Neural progenitor cell (in vitro differentiated cells): ENCODE measurements around the gene TFF2. TPM values are rescaled to one million over a fixed set of nuclear protein-coding genes. Genes with fewer than 3 reads are reported as not detected.
A peak's percentile ranks its signal among the peaks of the same experiment; 100 is the strongest.

Experiments
- DNase-seq: peaks from one replicate; pipeline ENCODE4 v3.0.0-alpha.2; 2016; ENCODE audit warnings: low spot score
- H2AFZ ChIP-seq: fragments of 200-600 bp; sonication (generic); replicated peaks from 2 replicates; pipeline ENCODE4 v1.6.1; 2016; ENCODE audit warnings: antibody characterized with exemption
- H3F3A ChIP-seq: fragments of 200-600 bp; sonication (generic); 2 replicates; pipeline ENCODE4 v1.6.1; 2016; ENCODE audit warnings: antibody characterized with exemption, low read depth
- H3K27ac ChIP-seq: fragments of 200-600 bp; sonication (generic); 2 replicates; pipeline ENCODE4 v1.5.1; 2016; ENCODE audit warnings: mild to moderate bottlenecking
- H3K27me3 ChIP-seq: fragments of 200-600 bp; sonication (generic); 2 replicates; pipeline ENCODE4 v1.6.1; 2016; ENCODE audit warnings: mild to moderate bottlenecking, moderate library complexity
- H3K36me3 ChIP-seq: fragments of 200-600 bp; sonication (generic); 2 replicates; pipeline ENCODE4 v1.5.1; 2016
- H3K4me1 ChIP-seq: fragments of 200-600 bp; sonication (generic); 2 replicates; pipeline ENCODE4 v1.6.1; 2016; ENCODE audit warnings: mixed run types
- H3K4me2 ChIP-seq: fragments of 200-600 bp; sonication (generic); 2 replicates; pipeline ENCODE4 v1.6.1; 2016
- H3K4me3 ChIP-seq: fragments of 200-600 bp; sonication (generic); 2 replicates; pipeline ENCODE4 v1.5.1; 2016
- H3K79me2 ChIP-seq: fragments of 200-600 bp; sonication (generic); 2 replicates; pipeline ENCODE4 v1.6.1; 2016; ENCODE audit warnings: low read depth
- H3K9ac ChIP-seq: fragments of 200-600 bp; sonication (generic); 2 replicates; pipeline ENCODE4 v1.6.1; 2016
- H3K9me3 ChIP-seq: fragments of 200-600 bp; sonication (generic); 2 replicates; pipeline ENCODE4 v1.5.1; 2016; ENCODE audit warnings: low read depth
- H4K20me1 ChIP-seq: fragments of 200-600 bp; sonication (generic); 2 replicates; pipeline ENCODE4 v1.6.1; 2016; ENCODE audit warnings: low read depth
- H3K27ac Mint-ChIP-seq: 3 replicates; pipeline ENCODE4 v1.8.0; 2021; ENCODE audit warnings: mixed read lengths
- H3K27me3 Mint-ChIP-seq: 2 replicates; pipeline ENCODE4 v1.8.0; 2022; ENCODE audit warnings: low read depth, mild to moderate bottlenecking, inconsistent platforms, moderate library complexity, mixed read lengths; ENCODE audit not compliant: insufficient read depth
- H3K36me3 Mint-ChIP-seq: 3 replicates; pipeline ENCODE4 v1.8.0; 2021; ENCODE audit warnings: mixed read lengths
- H3K4me1 Mint-ChIP-seq: 3 replicates; pipeline ENCODE4 v1.8.0; 2021; ENCODE audit warnings: mixed read lengths
- H3K4me3 Mint-ChIP-seq: 3 replicates; pipeline ENCODE4 v1.8.0; 2021; ENCODE audit warnings: mild to moderate bottlenecking, moderate library complexity, mixed read lengths
- H3K9me3 Mint-ChIP-seq: 3 replicates; pipeline ENCODE4 v1.8.0; 2020; ENCODE audit warnings: mixed read lengths
- CTCF ChIP-seq: fragments of 200-600 bp; sonication (generic); IDR thresholded peaks from 2 replicates; pipeline ENCODE4 v1.5.1; 2017; ENCODE audit warnings: antibody characterized with exemption, mild to moderate bottlenecking
- EZH2 ChIP-seq: fragments of 200-600 bp; sonication (generic); IDR thresholded peaks from 2 replicates; pipeline ENCODE4 v1.6.1; 2017; ENCODE audit warnings: antibody characterized with exemption, mild to moderate bottlenecking, moderate library complexity
- EZH2phosphoT487 ChIP-seq: fragments of 200-600 bp; sonication (generic); IDR thresholded peaks from 2 replicates; pipeline ENCODE4 v1.6.1; 2017; ENCODE audit warnings: antibody characterized with exemption
- total RNA-seq: library from RNA; depleted of rRNA; stranded (reverse); fragments of >200 nt; gene quantifications from 2 replicates; pipeline ENCODE4 v1.2.3, GENCODE V29; 2015; ENCODE audit warnings: low replicate concordance

Gene TFF2
- total RNA-seq, 1 donor from 2014 or later: not detected

GRCh38 chr21:42314616-42315295 is 36.0 kb downstream of the TFF2 start:
- TF ChIP-seq CTCF: no peak
- Mint-ChIP-seq H3K27me3 (peaks cover 7% of the 10 kb centered on the region), H3K4me3 (no peak overlapping the region), H3K27ac (no peak overlapping the region), H3K9me3 (no peaks in the 10 kb centered on the region), H3K36me3 (no peaks in the 10 kb centered on the region), H3K4me1 (peaks cover 54% of the 10 kb centered on the region)
- H3K9me3 ChIP-seq: no peaks in the 10 kb centered on the region
- no peak overlapping the region for H3K9ac ChIP-seq
- peak overlapping the region; percentile 6 for H3K4me2 ChIP-seq
- H3K4me1 ChIP-seq: peaks cover 44% of the 10 kb centered on the region
- H4K20me1 ChIP-seq: no peaks in the 10 kb centered on the region
- H3K36me3 ChIP-seq: no peaks in the 10 kb centered on the region
- H2AFZ ChIP-seq: no peak overlapping the region
- no peak for DNase-seq
- H3K27ac ChIP-seq: no peak overlapping the region
- peaks cover 6% of the 10 kb centered on the region for H3K27me3 ChIP-seq
- H3K4me3 ChIP-seq: no peak overlapping the region
- H3F3A ChIP-seq: peaks cover 15% of the 10 kb centered on the region
- H3K79me2 ChIP-seq: no peaks in the 10 kb centered on the region

- no peak overlapping the region for H3K4me3 Mint-ChIP-seq
- H3K27ac Mint-ChIP-seq: no peak overlapping the region
These were observed 37.3 kb downstream of the TFF2 start for GRCh38 chr21:42313501-42313969.

GRCh38 chr21:42312626-42313104 is 38.1 kb downstream of the TFF2 start:
- H3K4me1 ChIP-seq: peaks cover 43% of the 10 kb centered on the region
- DNase-seq: no peak
- Mint-ChIP-seq H3K36me3 (no peaks in the 10 kb centered on the region), H3K9me3 (no peaks in the 10 kb centered on the region), H3K4me1 (peaks cover 57% of the 10 kb centered on the region), H3K27me3 (peaks cover 8% of the 10 kb centered on the region), H3K4me3 (no peak overlapping the region), H3K27ac (no peak overlapping the region)
- H2AFZ ChIP-seq: no peak overlapping the region
- H3K9me3 ChIP-seq: no peaks in the 10 kb centered on the region
- H3K79me2 ChIP-seq: no peaks in the 10 kb centered on the region
- H3K27ac ChIP-seq: no peak overlapping the region
- H3K27me3 ChIP-seq: peaks cover 6% of the 10 kb centered on the region
- no peak for TF ChIP-seq EZH2phosphoT487
- no peak for TF ChIP-seq CTCF
- TF ChIP-seq EZH2: no peak
- H3K4me3 ChIP-seq: no peak overlapping the region
- H3K4me2 ChIP-seq: no peak overlapping the region
- H3K9ac ChIP-seq: no peak overlapping the region
- H3F3A ChIP-seq: peaks cover 15% of the 10 kb centered on the region
- no peaks in the 10 kb centered on the region for H3K36me3 ChIP-seq
- no peaks in the 10 kb centered on the region for H4K20me1 ChIP-seq

More at GRCh38 chr21:42313501-42313969, 37.3 kb downstream of the TFF2 start:
- Histone ChIP-seq H2AFZ (peak overlapping the region; percentile 54), H3K9me3 (no peaks in the 10 kb centered on the region), H3K9ac (no peak overlapping the region), H3K27me3 (peaks cover 6% of the 10 kb centered on the region), H3K79me2 (no peaks in the 10 kb centered on the region), H4K20me1 (no peaks in the 10 kb centered on the region), H3K4me3 (no peak overlapping the region), H3K4me1 (peaks cover 44% of the 10 kb centered on the region), H3K4me2 (peak overlapping the region; percentile 42), H3K27ac (no peak overlapping the region), H3F3A (peaks cover 15% of the 10 kb centered on the region), H3K36me3 (no peaks in the 10 kb centered on the region)
- H3K9me3 Mint-ChIP-seq: no peaks in the 10 kb centered on the region
- peaks cover 8% of the 10 kb centered on the region for H3K27me3 Mint-ChIP-seq
- TF ChIP-seq EZH2phosphoT487 (no peak), CTCF (no peak), EZH2 (no peak)
- no peaks in the 10 kb centered on the region for H3K36me3 Mint-ChIP-seq
- H3K4me1 Mint-ChIP-seq: peaks cover 58% of the 10 kb centered on the region
- DNase-seq: peak; percentile 52
